GM15510 (cell line): ENCODE results near the gene ISG20.

ENCODE experiments used
- POLR2A ChIP-seq: IDR thresholded peaks from 3 replicates; pipeline ENCODE4 v1.6.1; 2011; ENCODE audit warnings: borderline replicate concordance; ENCODE audit not compliant: insufficient read length; ENCODE audit errors: extremely low read depth

Gene ISG20

GRCh38 chr15:88674661-88675060 lies 35.8 kb downstream of the ISG20 start:
- no peak for TF ChIP-seq POLR2A

- TF ChIP-seq POLR2A = no peak
Measured at GRCh38 chr15:88678755-88679154, 39.9 kb downstream of the ISG20 start.

- TF ChIP-seq POLR2A = no peak
Measured at GRCh38 chr15:88680241-88681001, 41.6 kb downstream of the ISG20 start.

- no peak for TF ChIP-seq POLR2A
Measured at GRCh38 chr15:88681610-88682221, 42.9 kb downstream of the ISG20 start.

GRCh38 chr15:88684345-88684744 lies 45.5 kb downstream of the ISG20 start:
- no peak for TF ChIP-seq POLR2A

GRCh38 chr15:88686166-88686565 lies 47.4 kb downstream of the ISG20 start:
- TF ChIP-seq POLR2A = no peak

GRCh38 chr15:88688394-88688933 lies 49.6 kb downstream of the ISG20 start:
- no peak for TF ChIP-seq POLR2A

- no peak for TF ChIP-seq POLR2A
Measured at GRCh38 chr15:88690331-88690730, 51.5 kb downstream of the ISG20 start.

- TF ChIP-seq POLR2A = no peak
Measured at GRCh38 chr15:88693191-88693590, 54.4 kb downstream of the ISG20 start.

- TF ChIP-seq POLR2A = no peak
Measured at GRCh38 chr15:88695101-88695500, 56.3 kb downstream of the ISG20 start.

GRCh38 chr15:88695691-88696251 lies 57.0 kb downstream of the ISG20 start:
- no peak for TF ChIP-seq POLR2A

GRCh38 chr15:88696254-88696653 lies 57.4 kb downstream of the ISG20 start:
- no peak for TF ChIP-seq POLR2A

- no peak for TF ChIP-seq POLR2A
Measured at GRCh38 chr15:88697276-88697675, 58.5 kb downstream of the ISG20 start.

GRCh38 chr15:88699861-88700260 lies 61.0 kb downstream of the ISG20 start:
- TF ChIP-seq POLR2A = no peak

GRCh38 chr15:88700716-88701115 lies 61.9 kb downstream of the ISG20 start:
- TF ChIP-seq POLR2A = no peak
